Measurements from ENCODE around the gene PRXL2C.
"Not testable (repeated sequence)": the region's sequence is repeated elsewhere in the genome, so short reads cannot be mapped to it uniquely, and the experiment has no call there.

The PRXL2C gene, protein sequence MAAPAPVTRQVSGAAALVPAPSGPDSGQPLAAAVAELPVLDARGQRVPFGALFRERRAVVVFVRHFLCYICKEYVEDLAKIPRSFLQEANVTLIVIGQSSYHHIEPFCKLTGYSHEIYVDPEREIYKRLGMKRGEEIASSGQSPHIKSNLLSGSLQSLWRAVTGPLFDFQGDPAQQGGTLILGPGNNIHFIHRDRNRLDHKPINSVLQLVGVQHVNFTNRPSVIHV

GRCh38 chr9:96655198-96655851 lies at the start of gene PRXL2C:
TSS of gene PRXL2C (minus strand) at chr9:96655317. CDS start at chr9:96655281, 36 bp downstream.
- Mint-ChIP-seq H3K36me3 (no peaks in the 10 kb centered on the region), H3K9me3 (ENCODE audit: low read depth) (no peaks in the 10 kb centered on the region), H3K4me1 (ENCODE audit: low read depth) (peaks cover 16% of the 10 kb centered on the region), H3K4me3 (peak within 1 kb of the TSS; percentile 91), H3K27ac (peak within 1 kb of the TSS; percentile 84), H3K27me3 (no peaks in the 10 kb centered on the region)

DNA sequence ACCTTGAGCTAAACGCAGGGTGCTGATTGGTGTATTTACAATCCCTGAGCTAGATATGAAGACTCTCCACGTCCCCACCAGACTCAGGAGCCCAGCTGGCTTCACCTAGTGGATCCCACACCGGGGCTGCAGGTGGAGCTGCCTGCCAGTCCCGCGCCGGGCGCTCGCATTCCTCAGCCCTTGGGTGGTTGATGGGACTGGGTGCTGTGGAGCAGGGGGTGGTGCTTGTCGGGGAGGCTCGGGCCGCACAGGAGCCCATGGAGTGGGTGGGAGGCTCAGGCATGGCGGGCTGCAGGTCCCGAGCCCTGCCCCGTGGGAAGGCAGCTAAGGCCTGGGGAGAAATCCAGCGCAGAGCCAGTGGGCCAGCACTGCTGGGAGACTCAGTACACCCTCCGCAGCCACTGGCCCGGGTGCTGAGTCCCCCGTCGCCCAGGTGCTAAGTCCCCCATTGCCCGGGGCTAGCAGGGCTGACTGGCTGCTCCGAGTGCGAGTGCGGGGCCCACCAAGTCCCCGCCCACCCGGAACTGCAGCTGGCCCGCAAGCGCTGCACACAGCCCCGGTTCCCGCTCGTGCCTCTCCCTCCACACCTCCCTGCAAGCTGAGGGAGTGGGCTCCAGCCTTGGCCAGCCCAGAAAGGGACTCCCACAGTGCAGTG lies 45.7 kb upstream of the PRXL2C start:
- not testable (repeated sequence) for H3K4me1 Mint-ChIP-seq (ENCODE audit: low read depth); H3K27ac Mint-ChIP-seq; H3K36me3 Mint-ChIP-seq; H3K4me3 Mint-ChIP-seq; H3K27me3 Mint-ChIP-seq
- peaks cover 22% of the 10 kb centered on the region for H3K9me3 Mint-ChIP-seq (ENCODE audit: low read depth)

DNA sequence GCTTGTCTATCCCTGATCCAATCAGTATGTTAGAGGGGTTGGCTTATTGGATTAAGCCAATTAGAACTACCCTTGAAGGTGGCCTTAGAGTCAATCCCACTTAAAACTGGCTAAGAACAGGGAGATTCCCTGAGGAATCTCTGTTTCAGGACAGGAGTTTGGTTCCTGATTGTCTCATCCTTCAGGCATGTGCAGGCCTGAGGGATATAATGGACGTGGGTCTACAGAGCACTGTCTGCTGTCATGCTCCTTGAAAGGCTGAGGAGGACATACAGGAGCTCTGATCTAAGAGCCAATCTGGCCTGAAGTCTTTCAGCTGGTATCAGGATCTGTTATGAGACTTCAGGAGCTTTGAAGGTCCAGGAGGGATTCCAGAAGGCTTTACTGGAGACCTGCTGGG lies 36.2 kb upstream of the PRXL2C start:
- peaks cover 4% of the 10 kb centered on the region for H3K9me3 Mint-ChIP-seq (ENCODE audit: low read depth)
- no peaks in the 10 kb centered on the region for H3K27me3 Mint-ChIP-seq
- peaks cover 12% of the 10 kb centered on the region for H3K36me3 Mint-ChIP-seq
- no peaks in the 10 kb centered on the region for H3K4me1 Mint-ChIP-seq (ENCODE audit: low read depth)
- no peak overlapping the region for H3K27ac Mint-ChIP-seq
- H3K4me3 Mint-ChIP-seq, result no peak overlapping the region

GRCh38 chr9:96688745-96689464 lies 33.8 kb upstream of the PRXL2C start:
- Mint-ChIP-seq H3K4me3 (no peak overlapping the region), H3K36me3 (peaks cover 11% of the 10 kb centered on the region), H3K27me3 (peaks cover 3% of the 10 kb centered on the region), H3K4me1 (ENCODE audit: low read depth) (no peaks in the 10 kb centered on the region), H3K27ac (no peak overlapping the region), H3K9me3 (ENCODE audit: low read depth) (peaks cover 4% of the 10 kb centered on the region)

- Mint-ChIP-seq H3K9me3 (ENCODE audit: low read depth) (peaks cover 4% of the 10 kb centered on the region), H3K27me3 (peaks cover 3% of the 10 kb centered on the region), H3K4me3 (no peak overlapping the region), H3K27ac (no peak overlapping the region), H3K36me3 (peaks cover 8% of the 10 kb centered on the region), H3K4me1 (ENCODE audit: low read depth) (no peaks in the 10 kb centered on the region)
These were observed 33.1 kb upstream of the PRXL2C start for GRCh38 chr9:96688187-96688586.

GRCh38 chr9:96686638-96687335 lies 31.7 kb upstream of the PRXL2C start:
- peaks cover 3% of the 10 kb centered on the region for H3K27me3 Mint-ChIP-seq

GRCh38 chr9:96680812-96681499 lies 25.8 kb upstream of the PRXL2C start:
- Mint-ChIP-seq H3K27ac (no peak overlapping the region), H3K4me1 (ENCODE audit: low read depth) (no peaks in the 10 kb centered on the region), H3K36me3 (no peaks in the 10 kb centered on the region)

More at GRCh38 chr9:96686638-96687335, 31.7 kb upstream of the PRXL2C start:
- H3K9me3 Mint-ChIP-seq (ENCODE audit: low read depth), result peaks cover under 1% of the 10 kb centered on the region
- peak overlapping the region; percentile 83 for H3K4me3 Mint-ChIP-seq
- peaks cover 5% of the 10 kb centered on the region for H3K36me3 Mint-ChIP-seq
- no peaks in the 10 kb centered on the region for H3K4me1 Mint-ChIP-seq (ENCODE audit: low read depth)
- H3K27ac Mint-ChIP-seq, result no peak overlapping the region

GRCh38 chr9:96674906-96675538 lies 19.9 kb upstream of the PRXL2C start:
- Mint-ChIP-seq H3K9me3 (ENCODE audit: low read depth) (no peaks in the 10 kb centered on the region), H3K27ac (no peak overlapping the region), H3K4me1 (ENCODE audit: low read depth) (no peaks in the 10 kb centered on the region), H3K4me3 (no peak overlapping the region), H3K27me3 (peaks cover 2% of the 10 kb centered on the region), H3K36me3 (no peaks in the 10 kb centered on the region)

More at GRCh38 chr9:96680812-96681499, 25.8 kb upstream of the PRXL2C start:
- no peak overlapping the region for H3K4me3 Mint-ChIP-seq
- peaks cover 3% of the 10 kb centered on the region for H3K27me3 Mint-ChIP-seq
- H3K9me3 Mint-ChIP-seq (ENCODE audit: low read depth), result no peaks in the 10 kb centered on the region

DNA sequence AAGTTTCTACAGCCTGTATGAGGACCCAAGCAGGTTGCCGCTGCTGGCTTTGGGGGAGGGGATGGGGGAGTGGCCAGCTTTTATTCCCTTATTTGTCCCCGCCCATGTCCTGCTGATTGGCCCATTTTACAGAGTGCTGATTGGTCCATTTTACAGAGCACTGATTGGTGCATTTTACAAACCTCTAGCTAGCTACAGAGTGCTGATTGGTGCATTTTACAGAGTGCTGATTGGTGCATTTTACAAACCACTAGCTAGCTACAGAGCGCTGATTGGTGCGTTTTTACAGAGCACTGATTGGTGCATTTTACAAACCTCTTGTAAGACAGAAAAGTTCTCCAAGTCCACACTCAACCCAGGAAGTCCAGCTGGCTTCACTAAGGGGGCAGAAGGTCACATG lies 18.7 kb upstream of the PRXL2C start:
- not testable (repeated sequence) for H3K4me3 Mint-ChIP-seq; H3K9me3 Mint-ChIP-seq (ENCODE audit: low read depth); H3K36me3 Mint-ChIP-seq

DNA sequence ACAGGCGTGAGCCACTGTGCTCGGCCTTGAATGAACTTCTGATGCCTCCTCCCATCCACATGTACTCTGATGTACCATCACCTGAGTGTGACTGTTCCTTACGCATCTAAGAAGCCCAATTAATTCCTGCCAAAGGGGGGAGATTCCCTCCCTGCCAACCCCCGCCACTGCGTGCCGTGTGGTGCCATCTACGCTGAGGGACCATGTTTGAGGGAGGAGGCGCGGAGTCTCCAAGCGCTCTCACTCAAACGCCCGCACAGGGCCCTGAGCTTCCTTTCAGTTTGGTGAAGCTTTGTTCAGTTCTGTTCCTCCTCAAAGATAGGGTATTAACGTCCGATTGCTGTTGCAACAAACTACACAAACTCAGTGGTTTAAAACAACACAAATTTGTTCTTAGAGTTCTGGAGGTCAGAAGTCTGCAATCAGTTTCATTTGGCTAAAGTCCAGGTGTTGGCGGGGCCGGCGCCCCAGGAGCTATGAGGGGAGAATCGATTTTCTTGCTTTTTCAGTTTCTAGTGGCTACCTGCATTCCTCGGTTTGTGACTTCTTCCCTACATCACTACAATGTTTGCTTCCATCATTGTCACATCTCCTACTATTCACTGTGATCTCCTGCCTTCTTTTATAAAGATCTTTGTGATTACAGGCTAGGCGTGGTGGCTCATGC lies 13.9 kb upstream of the PRXL2C start:
- H3K4me3 Mint-ChIP-seq, result no peak overlapping the region
- H3K9me3 Mint-ChIP-seq (ENCODE audit: low read depth), result no peaks in the 10 kb centered on the region
- H3K4me1 Mint-ChIP-seq (ENCODE audit: low read depth), result no peaks in the 10 kb centered on the region
- peaks cover 6% of the 10 kb centered on the region for H3K27me3 Mint-ChIP-seq
- no peak overlapping the region for H3K27ac Mint-ChIP-seq
- H3K36me3 Mint-ChIP-seq, result no peaks in the 10 kb centered on the region

More for the DNA sequence above, 18.7 kb upstream of the PRXL2C start:
- H3K27ac Mint-ChIP-seq; H3K4me1 Mint-ChIP-seq (ENCODE audit: low read depth); H3K27me3 Mint-ChIP-seq: not testable (repeated sequence)

DNA sequence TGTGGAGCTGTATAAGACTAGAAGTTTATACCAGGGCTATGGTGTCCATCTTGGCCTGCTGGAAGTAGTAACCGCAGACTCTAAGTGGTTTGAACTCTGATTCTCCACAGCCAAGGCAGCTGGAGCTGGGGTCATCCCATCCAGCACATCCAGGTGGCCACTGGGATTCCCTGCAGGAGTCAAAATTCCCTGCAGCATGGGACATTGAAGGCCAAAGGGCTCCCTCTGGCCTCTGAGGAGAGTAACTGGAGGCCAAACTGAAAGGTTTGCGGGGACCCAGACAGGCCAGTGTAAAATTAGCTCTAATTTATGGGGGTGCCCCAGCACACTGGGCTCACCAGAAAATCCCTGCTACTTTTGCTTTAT lies 12.2 kb upstream of the PRXL2C start:
- Mint-ChIP-seq H3K4me1 (ENCODE audit: low read depth) (no peaks in the 10 kb centered on the region), H3K9me3 (ENCODE audit: low read depth) (no peaks in the 10 kb centered on the region), H3K4me3 (no peak overlapping the region), H3K36me3 (no peaks in the 10 kb centered on the region), H3K27me3 (peaks cover 8% of the 10 kb centered on the region), H3K27ac (no peak overlapping the region)

GRCh38 chr9:96666653-96667362 lies 11.7 kb upstream of the PRXL2C start:
- not testable (repeated sequence) for H3K4me3 Mint-ChIP-seq; H3K9me3 Mint-ChIP-seq (ENCODE audit: low read depth); H3K36me3 Mint-ChIP-seq; H3K27ac Mint-ChIP-seq; H3K4me1 Mint-ChIP-seq (ENCODE audit: low read depth)
- H3K27me3 Mint-ChIP-seq, result peaks cover 11% of the 10 kb centered on the region

GRCh38 chr9:96665789-96666188 lies 10.7 kb upstream of the PRXL2C start:
- Mint-ChIP-seq H3K27ac (no peak overlapping the region), H3K36me3 (no peaks in the 10 kb centered on the region), H3K27me3 (peaks cover 11% of the 10 kb centered on the region), H3K4me3 (no peak overlapping the region), H3K4me1 (ENCODE audit: low read depth) (no peaks in the 10 kb centered on the region), H3K9me3 (ENCODE audit: low read depth) (no peaks in the 10 kb centered on the region)
